GM21381 (cell line): ENCODE results near the gene PLOD1.
A peak's percentile ranks its signal among the peaks of the same experiment; 100 is the strongest.

Source experiments
- ATAC-seq: cut with Tn5 transposase; IDR thresholded peaks from one replicate; pipeline ENCODE4 v1.9.1; 2021; ENCODE audit warnings: mild to moderate bottlenecking, moderate library complexity; ENCODE audit not compliant: unreplicated experiment

The PLOD1 gene

DNA sequence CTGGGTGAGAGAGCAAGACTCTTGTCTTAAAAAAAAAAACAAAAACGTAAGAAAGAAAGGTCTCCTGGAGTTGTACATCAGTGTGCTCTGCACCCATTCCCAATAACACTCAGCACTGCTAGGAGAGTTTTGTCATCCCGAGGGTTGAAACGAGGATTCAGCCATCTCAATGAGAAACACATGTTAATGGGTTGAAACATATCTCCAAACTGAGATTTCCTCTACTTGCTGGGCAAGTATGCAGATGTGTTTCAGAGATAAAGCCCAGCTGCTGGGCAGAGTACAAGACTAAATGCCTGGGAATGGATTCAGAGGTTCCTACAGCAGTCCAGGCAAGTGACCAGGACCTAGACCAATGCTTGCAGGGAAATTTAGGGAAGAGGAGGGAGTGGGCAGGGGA, 43.1 kb downstream of the PLOD1 start:
- ATAC-seq, result no peak

DNA sequence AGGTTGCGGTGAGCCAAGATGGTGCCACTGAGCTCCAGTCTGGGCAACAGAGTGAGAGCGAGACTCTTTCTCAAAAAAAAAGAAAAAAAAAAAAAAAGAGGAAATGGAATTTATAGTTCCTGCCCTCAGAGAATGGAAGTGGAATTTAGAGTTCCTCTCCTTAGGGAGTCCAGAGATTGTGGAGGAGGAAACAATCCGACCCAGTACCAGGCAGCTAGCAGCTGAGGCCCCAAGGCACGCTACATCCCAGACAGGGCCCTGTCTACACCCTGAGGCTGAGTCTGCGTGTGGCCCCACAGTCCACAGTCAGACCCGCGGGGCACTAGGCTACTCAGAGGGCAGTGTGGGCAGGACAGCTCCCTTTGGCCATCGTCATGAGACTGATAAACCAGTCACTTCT, 43.8 kb downstream of the PLOD1 start:
- ATAC-seq, result no peak

- no peak for ATAC-seq
Observed at GRCh38 chr1:11979028-11979850, 44.7 kb downstream of the PLOD1 start.

- ATAC-seq, result peak; percentile 91
Observed at GRCh38 chr1:11979851-11980675, 45.5 kb downstream of the PLOD1 start, which contains the start of gene MFN2. TSS of gene MFN2 (plus strand) at chr1:11980444. CDS start at chr1:11989169, 8,725 bp downstream.

DNA sequence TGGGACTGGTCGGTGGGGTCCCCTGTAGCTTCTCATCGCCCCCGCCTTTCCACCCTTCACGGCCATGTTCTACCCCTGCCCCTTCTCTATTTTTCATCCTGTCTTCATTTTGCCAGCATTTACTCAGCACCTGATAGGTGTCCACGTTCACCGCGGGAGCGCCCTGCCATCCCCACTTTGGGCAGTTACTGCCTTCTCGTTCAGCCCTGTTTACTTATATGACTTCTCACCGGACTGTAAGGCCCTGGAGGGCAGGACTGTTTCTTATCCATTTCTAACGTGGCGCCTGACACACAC, 46.1 kb downstream of the PLOD1 start:
- ATAC-seq, result no peak

DNA sequence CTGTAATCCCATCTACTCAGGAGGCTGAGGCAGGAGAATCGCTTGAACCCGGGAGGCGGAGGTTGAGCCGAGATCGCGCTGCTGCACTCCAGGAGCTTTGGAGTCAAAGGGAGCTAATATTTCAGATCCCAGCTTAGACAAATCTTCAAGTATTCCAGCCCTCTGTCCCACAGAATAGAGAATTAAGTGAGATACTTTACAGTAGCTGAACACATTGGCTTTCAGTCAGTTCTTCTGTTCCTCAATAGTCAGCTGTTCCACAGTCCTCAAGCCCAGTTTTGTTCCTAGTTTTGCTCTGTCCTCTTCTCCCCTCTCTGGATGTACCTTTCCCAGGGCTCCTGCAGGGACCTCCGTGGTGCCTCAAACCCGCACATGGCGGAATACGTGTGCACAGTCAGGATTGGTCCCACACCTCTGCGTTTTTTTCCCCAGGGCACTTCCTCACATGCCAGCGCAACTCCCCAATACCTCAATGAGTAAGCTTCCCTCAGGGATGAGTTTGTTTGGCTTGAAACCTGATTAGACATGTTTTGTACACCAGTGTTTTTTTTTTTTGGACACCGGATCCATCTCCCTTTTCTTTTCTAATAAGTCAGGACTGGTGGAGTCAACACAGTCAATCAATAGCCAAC, 47.0 kb downstream of the PLOD1 start:
- no peak for ATAC-seq

- ATAC-seq, result no peak
Observed at GRCh38 chr1:11982010-11982392, 47.5 kb downstream of the PLOD1 start.

- ATAC-seq, result no peak
Observed at GRCh38 chr1:11984121-11984520, 49.6 kb downstream of the PLOD1 start.

- ATAC-seq, result no peak
Observed at GRCh38 chr1:11984576-11984975, 50.1 kb downstream of the PLOD1 start.

GRCh38 chr1:11985171-11985570, 50.7 kb downstream of the PLOD1 start:
- ATAC-seq, result no peak

DNA sequence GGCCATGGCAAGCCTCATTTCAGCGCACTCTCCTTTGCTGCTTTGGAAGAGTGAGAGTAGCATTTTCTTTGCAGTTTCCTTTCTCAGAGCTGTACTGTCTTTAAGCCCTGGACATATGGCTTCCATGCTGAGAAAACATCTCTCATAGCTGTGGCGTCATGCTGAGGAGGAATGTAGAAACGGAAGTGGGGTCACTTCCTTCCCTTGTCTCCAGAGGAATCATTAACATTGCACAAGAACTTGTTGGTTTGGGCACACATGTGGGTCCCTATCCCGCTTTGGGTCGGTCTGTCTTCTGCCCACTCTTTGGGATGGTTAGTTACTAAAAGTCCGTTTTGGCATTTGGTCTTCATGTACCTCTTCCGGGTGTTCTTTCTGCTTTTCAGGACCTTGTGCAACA, 51.3 kb downstream of the PLOD1 start:
- no peak for ATAC-seq

DNA sequence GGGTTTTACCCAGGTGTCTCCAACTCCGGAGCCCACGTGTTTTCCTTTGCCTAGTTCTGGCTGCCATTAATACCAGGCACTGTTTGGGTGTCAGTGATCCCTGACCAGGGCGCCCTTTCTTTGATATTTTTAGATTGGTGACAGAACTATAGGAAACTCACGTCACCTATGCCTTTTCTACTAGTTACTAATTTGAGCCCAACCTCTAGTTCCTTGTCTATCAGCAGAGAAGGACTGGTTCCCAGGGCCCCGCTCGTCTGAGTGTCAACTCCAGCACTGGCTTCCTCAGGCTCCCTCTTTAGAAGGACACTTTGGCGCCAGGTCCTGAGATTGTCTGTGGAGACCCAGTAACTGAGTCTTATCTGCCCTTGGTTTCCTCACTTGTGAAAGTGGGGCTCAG, 55.2 kb downstream of the PLOD1 start:
- ATAC-seq, result no peak

DNA sequence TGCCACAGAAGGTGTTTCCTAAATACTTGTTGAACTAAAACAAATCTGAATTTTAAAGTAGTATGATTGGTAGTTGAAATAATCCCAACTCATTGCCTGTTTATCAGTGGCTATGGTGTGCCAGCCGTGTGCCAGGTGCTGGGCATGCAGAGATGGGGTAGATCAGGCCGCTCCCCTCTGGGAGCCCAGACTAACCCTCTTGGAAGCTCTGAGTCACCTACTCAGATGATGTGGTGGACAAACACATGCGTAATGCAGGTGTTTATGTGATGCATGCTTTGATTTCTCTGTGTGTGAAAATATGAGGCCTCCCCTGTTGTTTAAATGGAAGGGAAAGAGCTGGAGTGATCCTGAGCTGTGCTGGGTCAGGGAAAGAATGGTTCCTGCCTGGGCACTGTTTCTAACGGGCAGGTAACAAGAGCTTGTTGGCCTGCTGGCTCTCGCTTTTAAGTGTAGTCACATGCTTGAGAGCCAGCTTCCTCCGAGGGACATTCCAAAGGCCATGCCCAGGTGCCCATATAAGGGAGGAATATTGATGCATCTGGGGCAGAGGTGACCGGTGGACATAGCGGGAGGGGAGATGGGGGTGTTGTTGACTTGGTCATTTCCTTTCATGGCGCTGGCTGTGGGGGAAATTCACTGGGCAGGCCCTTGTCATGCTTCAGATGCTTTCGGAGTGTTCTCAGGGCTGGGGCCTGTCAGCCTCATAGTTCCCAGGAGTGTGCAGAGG, 56.0 kb downstream of the PLOD1 start:
- no peak for ATAC-seq

- ATAC-seq, result no peak
Observed at GRCh38 chr1:11991969-11992676, 57.6 kb downstream of the PLOD1 start.

GRCh38 chr1:11997081-11997850, 62.7 kb downstream of the PLOD1 start:
- no peak for ATAC-seq

DNA sequence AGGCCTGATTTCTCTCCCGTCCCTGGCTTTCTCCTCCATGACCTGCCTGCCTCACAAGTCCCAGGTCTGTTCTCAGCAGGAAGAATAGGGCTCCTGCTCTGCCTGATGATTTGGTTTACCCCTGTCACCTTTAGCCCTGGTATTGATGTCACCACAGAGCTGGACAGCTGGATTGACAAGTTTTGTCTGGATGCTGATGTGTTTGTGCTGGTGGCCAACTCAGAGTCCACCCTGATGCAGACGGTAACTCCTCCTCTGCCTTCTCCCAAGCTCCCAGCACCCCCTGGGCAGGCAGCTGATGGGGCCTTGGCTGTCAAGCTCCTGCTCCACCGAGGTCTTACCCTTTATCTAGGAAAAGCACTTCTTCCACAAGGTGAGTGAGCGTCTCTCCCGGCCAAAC, 64.1 kb downstream of the PLOD1 start:
- ATAC-seq, result no peak

GRCh38 chr1:11999236-11999635, 64.7 kb downstream of the PLOD1 start:
- no peak for ATAC-seq

DNA sequence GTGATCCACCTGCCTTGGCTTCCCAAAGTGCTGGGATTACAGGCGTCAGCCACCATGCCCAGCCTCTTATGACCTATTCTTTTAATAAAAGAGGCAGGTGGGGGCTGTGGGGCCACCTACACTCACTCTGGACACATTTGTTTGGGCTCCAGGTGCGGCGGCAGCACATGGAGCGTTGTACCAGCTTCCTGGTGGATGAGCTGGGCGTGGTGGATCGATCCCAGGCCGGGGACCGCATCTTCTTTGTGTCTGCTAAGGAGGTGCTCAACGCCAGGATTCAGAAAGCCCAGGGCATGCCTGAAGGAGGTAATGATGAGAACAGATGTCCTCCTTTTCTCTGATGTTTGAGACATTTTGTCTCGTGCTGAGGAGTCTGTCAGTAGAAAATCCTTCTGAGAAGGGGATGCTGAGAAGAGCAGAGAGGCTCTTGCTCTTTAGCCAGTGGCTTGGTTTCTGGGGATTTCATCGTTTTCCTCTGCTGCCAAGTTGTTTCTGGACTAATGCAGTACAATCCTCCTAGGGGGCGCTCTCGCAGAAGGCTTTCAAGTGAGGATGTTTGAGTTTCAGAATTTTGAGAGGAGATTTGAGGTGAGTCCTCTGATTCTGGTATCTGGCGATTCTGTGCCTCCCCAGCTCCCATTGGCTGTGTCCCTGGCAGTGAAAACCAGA, 66.9 kb downstream of the PLOD1 start:
- ATAC-seq, result no peak

GRCh38 chr1:12001996-12002493, 67.5 kb downstream of the PLOD1 start:
- ATAC-seq, result no peak
